ENCODE measurements around the gene SLC9A1.
"Not testable (repeated sequence)": the region's sequence is repeated elsewhere in the genome, so short reads cannot be mapped to it uniquely, and the experiment has no call there.

- not testable (repeated sequence) for TF ChIP-seq CTCF, POLR2A (IDR thresholded peaks at IDR 0.05)
These were observed 29.7 kb upstream of the SLC9A1 start for GRCh38 chr1:27184665-27185064.
